Testis (tissue), 2 donors: Measurements from ENCODE around the gene LCN9.

Experiments used
- CTCF ChIP-seq, 3 experiments: fragments of 450-650 bp in 2 of 3; fragments of 200-600 bp in 1 of 3; sonication (generic) in 1 of 3; IDR thresholded peaks; one replicate each; pipeline ENCODE4 v1.5.1; 2016 to 2019; ENCODE audit warnings: antibody characterized with exemption in 3 of 3, mild to moderate bottlenecking in 2 of 3, moderate library complexity in 1 of 3
- POLR2A ChIP-seq: fragments of 450-650 bp; IDR thresholded peaks from one replicate; pipeline ENCODE4 v1.6.1; 2017; ENCODE audit warnings: antibody characterized with exemption, mild to moderate bottlenecking, moderate library complexity

- TF ChIP-seq CTCF (IDR thresholded peaks at IDR 0.05) (no peak), POLR2A (no peak)
Measured at GRCh38 chr9:135663857-135664256, 748 bp downstream of the LCN9 start.
